Skeletal muscle satellite cell (primary cell): ENCODE measurements around the gene ANGPTL8.

Source experiments
- H3K27me3 ChIP-seq: 2 replicates; pipeline ENCODE4 v1.7.0; 2013; ENCODE audit warnings: low read length; ENCODE audit not compliant: control insufficient read depth, insufficient read depth
- H3K36me3 ChIP-seq: 2 replicates; pipeline ENCODE4 v1.7.0; 2013; ENCODE audit warnings: mild to moderate bottlenecking, control low read depth, low read length; ENCODE audit not compliant: insufficient read depth
- H3K4me1 ChIP-seq: 2 replicates; pipeline ENCODE4 v1.7.0; 2013; ENCODE audit warnings: low read length; ENCODE audit not compliant: control insufficient read depth, insufficient read depth
- H3K4me2 ChIP-seq: 2 replicates; pipeline ENCODE4 v1.7.0; 2013; ENCODE audit warnings: mild to moderate bottlenecking, low read length
- H3K4me3 ChIP-seq: 2 replicates; pipeline ENCODE4 v1.7.0; 2013; ENCODE audit warnings: low read length
- H3K9ac ChIP-seq: 2 replicates; pipeline ENCODE4 v1.7.0; 2013; ENCODE audit warnings: mild to moderate bottlenecking, low read depth, low read length, moderate library complexity
- H3K9me3 ChIP-seq: replicated peaks from 2 replicates; pipeline ENCODE4 v1.7.0; 2013; ENCODE audit warnings: mild to moderate bottlenecking, control low read depth, low read length

Gene ANGPTL8

GRCh38 chr19:11265785-11266236 is 26.4 kb downstream of the ANGPTL8 start:
- H3K9ac ChIP-seq, result no peak overlapping the region
- H3K4me3 ChIP-seq, result no peak overlapping the region
- H3K4me2 ChIP-seq, result no peak overlapping the region
- peaks cover 33% of the 10 kb centered on the region for H3K4me1 ChIP-seq
- no peaks in the 10 kb centered on the region for H3K27me3 ChIP-seq
- no peaks in the 10 kb centered on the region for H3K36me3 ChIP-seq
- no peaks in the 10 kb centered on the region for H3K9me3 ChIP-seq

GRCh38 chr19:11267316-11268085 is 28.1 kb downstream of the ANGPTL8 start:
- Histone ChIP-seq H3K9ac (no peak overlapping the region), H3K27me3 (no peaks in the 10 kb centered on the region), H3K4me2 (no peak overlapping the region), H3K36me3 (no peaks in the 10 kb centered on the region), H3K4me3 (no peak overlapping the region), H3K4me1 (peaks cover 33% of the 10 kb centered on the region), H3K9me3 (no peaks in the 10 kb centered on the region)

DNA sequence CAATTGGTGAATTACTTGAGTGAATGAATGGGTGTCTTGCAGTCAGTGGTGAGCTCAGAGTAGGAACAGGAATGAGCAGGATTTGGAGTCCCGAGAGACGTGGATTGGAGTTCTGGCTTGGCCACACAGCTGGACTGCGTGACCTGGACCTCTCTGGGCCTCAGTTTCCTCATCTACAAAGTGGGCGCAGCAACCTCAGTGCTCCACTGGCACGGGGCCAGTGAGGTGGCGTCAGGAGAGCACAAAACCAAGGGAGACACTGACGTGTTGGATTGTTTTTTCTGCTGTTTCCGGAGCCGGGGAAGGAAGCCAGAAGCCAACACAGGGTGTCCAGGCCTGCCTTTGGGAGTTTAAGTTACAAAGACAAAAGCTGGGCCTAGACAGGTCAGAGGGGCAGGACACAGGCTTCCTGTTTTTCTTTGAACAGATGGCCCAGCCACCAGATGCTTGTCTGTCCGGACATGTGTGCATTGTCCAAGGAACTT is 29.4 kb downstream of the ANGPTL8 start:
- no peaks in the 10 kb centered on the region for H3K9me3 ChIP-seq
- no peak overlapping the region for H3K4me3 ChIP-seq

DNA sequence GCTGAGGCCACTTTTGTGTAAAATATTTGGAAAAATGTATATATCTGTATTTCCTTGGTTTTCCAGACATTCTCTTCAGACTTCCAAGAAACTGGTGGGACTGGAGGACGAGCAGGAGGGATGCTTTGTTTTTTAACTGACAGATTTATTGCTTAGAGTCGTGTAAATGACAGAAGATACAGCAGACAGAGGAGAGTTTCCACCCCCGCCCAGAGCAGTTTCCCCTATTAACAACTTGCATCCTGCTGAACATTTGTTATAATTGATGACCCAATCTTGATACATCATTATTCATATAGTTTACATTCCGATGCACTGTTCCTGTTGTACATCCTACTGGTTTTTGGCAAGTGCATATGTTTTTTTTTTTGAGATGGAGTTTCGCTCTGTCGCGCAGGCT is 30.0 kb downstream of the ANGPTL8 start:
- no peaks in the 10 kb centered on the region for H3K9me3 ChIP-seq
- H3K36me3 ChIP-seq, result no peaks in the 10 kb centered on the region
- peaks cover 29% of the 10 kb centered on the region for H3K4me1 ChIP-seq
- H3K9ac ChIP-seq, result peak overlapping the region; percentile 55
- peak overlapping the region; percentile 39 for H3K4me2 ChIP-seq
- H3K4me3 ChIP-seq, result no peak overlapping the region
- no peaks in the 10 kb centered on the region for H3K27me3 ChIP-seq

More for the DNA sequence above, 29.4 kb downstream of the ANGPTL8 start:
- no peaks in the 10 kb centered on the region for H3K36me3 ChIP-seq
- H3K4me1 ChIP-seq, result peaks cover 30% of the 10 kb centered on the region
- H3K27me3 ChIP-seq, result no peaks in the 10 kb centered on the region
- peak overlapping the region; percentile 39 for H3K4me2 ChIP-seq
- H3K9ac ChIP-seq, result peak overlapping the region; percentile 55

DNA sequence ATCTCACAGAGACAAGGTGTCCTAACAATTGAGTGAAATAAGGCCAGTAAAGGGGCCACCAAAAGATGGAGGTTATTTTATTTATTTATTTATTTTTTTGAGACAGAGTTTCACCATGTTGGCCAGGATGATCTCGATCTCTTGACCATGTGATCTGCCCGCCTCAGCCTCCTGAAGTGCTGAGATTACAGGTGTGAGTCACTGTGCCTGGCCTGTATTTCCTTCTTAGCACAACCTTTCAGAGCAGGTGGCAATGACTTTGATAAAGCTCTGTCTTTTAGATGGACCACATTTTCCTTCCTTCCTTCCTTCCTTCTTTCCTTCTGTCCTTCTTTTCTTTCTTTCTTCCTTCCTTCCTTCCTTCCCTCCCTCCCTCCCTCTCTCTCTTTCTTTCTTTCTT is 33.9 kb downstream of the ANGPTL8 start:
- H3K4me2 ChIP-seq, result no peak overlapping the region
- peaks cover 13% of the 10 kb centered on the region for H3K4me1 ChIP-seq
- H3K9me3 ChIP-seq, result no peaks in the 10 kb centered on the region
- no peak overlapping the region for H3K4me3 ChIP-seq
- H3K36me3 ChIP-seq, result no peaks in the 10 kb centered on the region
- H3K9ac ChIP-seq, result no peak overlapping the region
- peaks cover 3% of the 10 kb centered on the region for H3K27me3 ChIP-seq

GRCh38 chr19:11273989-11274388 is 34.6 kb downstream of the ANGPTL8 start:
- peaks cover 3% of the 10 kb centered on the region for H3K27me3 ChIP-seq
- H3K4me1 ChIP-seq, result peaks cover 7% of the 10 kb centered on the region
- H3K36me3 ChIP-seq, result no peaks in the 10 kb centered on the region

DNA sequence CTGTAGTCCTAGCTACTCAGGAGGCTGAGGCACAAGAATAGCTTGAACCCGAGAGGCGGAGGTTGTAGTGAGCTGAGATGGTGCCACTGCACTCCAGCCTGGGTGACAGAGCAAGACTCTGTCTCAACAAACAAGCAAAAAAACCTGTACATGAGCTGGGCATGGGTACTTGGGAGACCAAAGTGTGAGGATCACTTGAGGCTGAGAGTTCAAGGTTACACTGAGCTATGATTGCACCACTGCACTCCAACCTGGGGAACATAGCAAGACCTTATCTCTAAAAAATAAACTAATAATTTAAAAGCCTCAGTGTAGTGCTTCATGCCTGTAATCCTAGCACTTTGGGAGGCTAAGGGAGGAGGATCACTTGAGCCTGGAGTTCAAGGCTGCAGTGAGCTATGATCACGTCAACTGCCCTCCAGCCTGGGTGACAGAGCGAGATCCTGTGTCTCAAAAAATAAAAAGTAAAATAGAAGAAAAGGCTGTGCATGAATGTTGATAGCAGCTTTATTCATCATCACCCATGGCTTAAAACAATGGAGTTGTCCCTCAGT is 35.2 kb downstream of the ANGPTL8 start:
- Histone ChIP-seq H3K27me3 (peaks cover 7% of the 10 kb centered on the region), H3K9me3 (no peaks in the 10 kb centered on the region), H3K4me1 (peaks cover 1% of the 10 kb centered on the region), H3K4me3 (no peak overlapping the region), H3K36me3 (no peaks in the 10 kb centered on the region), H3K4me2 (no peak overlapping the region), H3K9ac (no peak overlapping the region)

More at GRCh38 chr19:11273989-11274388, 34.6 kb downstream of the ANGPTL8 start:
- Histone ChIP-seq H3K9ac (no peak overlapping the region), H3K4me3 (no peak overlapping the region), H3K4me2 (no peak overlapping the region), H3K9me3 (no peaks in the 10 kb centered on the region)

GRCh38 chr19:11278670-11279069 is 39.3 kb downstream of the ANGPTL8 start:
- H3K36me3 ChIP-seq, result no peaks in the 10 kb centered on the region
- H3K4me2 ChIP-seq, result no peak overlapping the region
- H3K27me3 ChIP-seq, result peaks cover 8% of the 10 kb centered on the region

GRCh38 chr19:11279505-11280236 is 40.3 kb downstream of the ANGPTL8 start:
- Histone ChIP-seq H3K4me3 (no peak overlapping the region), H3K4me2 (no peak overlapping the region), H3K27me3 (peaks cover 8% of the 10 kb centered on the region), H3K4me1 (no peaks in the 10 kb centered on the region), H3K9me3 (no peaks in the 10 kb centered on the region), H3K9ac (no peak overlapping the region), H3K36me3 (no peaks in the 10 kb centered on the region)

More at GRCh38 chr19:11278670-11279069, 39.3 kb downstream of the ANGPTL8 start:
- Histone ChIP-seq H3K9me3 (no peaks in the 10 kb centered on the region), H3K9ac (no peak overlapping the region), H3K4me1 (no peaks in the 10 kb centered on the region), H3K4me3 (no peak overlapping the region)

- no peak overlapping the region for H3K4me2 ChIP-seq
- peaks cover 8% of the 10 kb centered on the region for H3K27me3 ChIP-seq
- H3K4me3 ChIP-seq, result no peak overlapping the region
- H3K36me3 ChIP-seq, result no peaks in the 10 kb centered on the region
- no peak overlapping the region for H3K9ac ChIP-seq
- peaks cover 7% of the 10 kb centered on the region for H3K4me1 ChIP-seq
- no peaks in the 10 kb centered on the region for H3K9me3 ChIP-seq
These were observed 42.1 kb downstream of the ANGPTL8 start for GRCh38 chr19:11281356-11282049.

DNA sequence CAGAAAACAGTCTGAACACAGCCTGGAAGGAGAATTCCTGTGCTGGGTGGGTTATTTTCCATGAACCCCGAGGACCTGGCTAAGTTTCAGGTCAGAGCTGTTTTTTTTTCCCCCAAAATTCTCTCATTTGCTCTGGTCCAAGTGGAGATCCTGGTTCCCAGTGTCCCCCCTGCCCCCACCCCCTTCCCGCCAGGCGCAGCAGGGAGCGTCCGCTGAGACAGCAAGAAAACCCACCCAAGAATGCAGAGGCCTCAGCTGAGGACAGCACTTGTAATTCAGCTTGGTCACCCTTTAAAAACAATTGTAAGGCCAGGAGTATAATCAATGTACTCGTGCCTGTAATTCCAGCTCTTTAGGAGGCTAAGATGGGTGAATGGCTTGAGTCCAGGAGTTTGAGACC is 45.1 kb downstream of the ANGPTL8 start:
- no peak overlapping the region for H3K9ac ChIP-seq
- H3K9me3 ChIP-seq, result no peaks in the 10 kb centered on the region
- H3K4me3 ChIP-seq, result no peak overlapping the region
- H3K4me1 ChIP-seq, result peaks cover 15% of the 10 kb centered on the region
- H3K36me3 ChIP-seq, result no peaks in the 10 kb centered on the region
- H3K27me3 ChIP-seq, result peaks cover 2% of the 10 kb centered on the region
- H3K4me2 ChIP-seq, result no peak overlapping the region
